HuH-7.5 (cell line): ENCODE measurements around the gene E2F1.
"Not testable (repeated sequence)": the region's sequence is repeated elsewhere in the genome, so short reads cannot be mapped to it uniquely, and the experiment has no call there.

Experiments
- DNase-seq: peaks from one replicate; pipeline ENCODE4 v3.0.0; 2011; ENCODE audit warnings: low spot score

Gene E2F1

DNA sequence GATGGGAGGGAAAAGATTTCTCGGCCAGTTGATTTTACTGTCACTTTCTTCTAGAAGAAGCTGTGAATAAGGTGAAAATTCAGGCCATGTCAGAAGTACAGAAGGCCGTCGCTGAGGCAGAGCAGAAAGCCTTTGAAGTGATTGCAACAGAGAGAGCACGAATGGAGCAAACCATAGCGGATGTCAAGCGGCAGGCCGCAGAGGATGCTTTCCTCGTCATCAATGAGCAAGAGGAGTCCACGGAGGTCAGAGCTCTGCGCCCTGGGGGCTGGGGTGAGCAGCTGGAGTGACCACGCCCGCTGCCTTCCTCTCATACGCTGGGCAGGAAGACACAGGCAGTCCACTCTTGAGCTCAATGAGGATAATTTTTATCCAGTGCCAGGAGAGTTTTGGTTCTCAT is 45.9 kb downstream of the E2F1 start:
- no peak for DNase-seq

DNA sequence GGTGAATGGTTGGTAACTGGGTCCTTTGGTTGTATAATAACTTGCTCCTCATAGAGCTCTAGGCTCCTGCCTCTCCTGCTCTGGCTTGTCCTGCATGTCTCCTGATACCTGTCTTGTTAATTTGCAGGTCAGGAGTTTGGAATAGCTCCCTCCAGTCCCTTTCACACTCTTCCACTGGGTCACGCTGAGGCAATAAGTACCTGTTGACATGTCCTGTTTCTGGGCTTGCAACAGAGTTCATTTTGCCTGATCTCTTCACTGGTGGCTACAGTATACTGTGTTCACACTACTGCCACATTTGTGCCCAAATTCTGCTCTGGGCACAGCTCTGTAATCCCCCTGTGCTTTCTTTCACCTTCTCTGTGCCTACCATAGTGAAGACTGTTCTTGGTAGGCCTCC is 49.4 kb downstream of the E2F1 start:
- no peak for DNase-seq

DNA sequence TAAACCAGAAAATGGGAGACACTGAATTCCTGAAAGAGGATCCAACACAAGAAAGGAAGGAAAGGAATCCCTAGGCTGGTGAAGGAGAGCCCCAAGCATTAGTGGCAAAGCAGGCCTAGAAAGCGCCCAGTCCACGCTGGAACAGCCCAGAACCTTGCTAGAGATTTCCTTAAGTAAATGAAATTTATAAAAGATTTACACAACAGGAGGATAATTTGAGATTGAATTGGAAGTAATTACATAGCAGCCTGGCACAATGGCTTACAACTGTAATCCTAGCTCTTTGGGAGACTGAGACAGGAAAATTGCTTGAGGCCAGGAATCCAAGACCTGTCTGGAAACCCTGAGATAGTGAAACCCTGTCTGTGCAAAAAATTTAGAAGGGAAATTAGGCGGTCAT is 50.8 kb downstream of the E2F1 start:
- DNase-seq: no peak

DNA sequence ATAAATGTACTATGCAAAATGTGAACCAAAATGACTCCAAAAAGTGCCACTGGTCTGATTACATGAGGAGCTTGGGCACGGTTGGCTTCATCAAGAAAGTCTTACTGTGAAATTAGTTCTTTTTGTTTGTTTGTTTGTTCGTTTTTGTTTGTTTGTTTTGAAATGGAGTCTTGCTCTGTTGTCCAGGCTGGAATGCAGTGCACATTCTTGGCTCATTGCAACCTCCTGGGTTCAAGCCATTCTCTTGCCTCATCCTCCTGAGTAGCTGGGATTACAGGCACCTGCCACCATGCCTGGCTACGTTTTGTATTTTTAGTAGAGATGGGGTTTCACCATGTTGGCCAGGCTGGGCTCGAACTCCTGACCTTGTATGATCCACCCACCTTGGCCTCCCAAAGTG is 54.3 kb downstream of the E2F1 start:
- not testable (repeated sequence) for DNase-seq

DNA sequence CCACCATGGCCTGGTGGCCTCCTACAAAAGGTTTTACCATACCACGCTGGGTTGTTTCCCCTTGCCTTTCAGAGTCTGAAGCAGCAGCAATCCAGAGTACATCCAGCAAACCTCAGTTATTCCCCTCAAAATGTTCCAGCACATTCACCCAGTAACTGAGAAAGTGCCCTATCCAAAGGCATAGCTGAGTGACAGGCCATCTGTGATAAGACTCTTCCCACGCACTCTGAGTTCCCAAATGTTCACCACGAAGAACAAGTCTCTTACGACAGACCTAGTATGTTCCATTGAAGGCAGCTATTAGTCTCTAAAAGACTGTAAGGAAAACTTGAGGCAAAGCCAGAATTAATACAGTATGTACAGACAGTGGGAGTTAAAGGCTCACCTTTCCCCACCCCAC is 55.7 kb downstream of the E2F1 start:
- no peak for DNase-seq

DNA sequence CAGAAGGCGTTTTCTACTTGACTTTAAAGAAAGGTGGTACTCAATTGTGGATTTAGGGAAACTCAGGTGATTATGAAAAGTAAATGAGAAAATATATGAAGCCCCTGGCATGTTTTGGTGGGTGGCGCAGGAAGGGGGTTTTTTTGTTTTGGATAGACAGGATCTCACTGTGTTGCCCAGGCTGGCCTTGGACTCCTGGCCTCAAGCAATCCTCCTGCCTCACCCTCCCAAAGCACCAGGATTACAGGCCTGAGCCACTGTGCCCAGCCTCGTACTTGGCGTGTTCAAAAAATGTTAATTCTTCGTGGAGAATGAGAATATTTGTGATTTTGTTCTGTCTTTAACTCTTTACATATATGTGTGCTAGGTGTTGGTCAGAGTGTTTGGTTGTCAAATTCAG is 56.2 kb downstream of the E2F1 start:
- DNase-seq: no peak

DNA sequence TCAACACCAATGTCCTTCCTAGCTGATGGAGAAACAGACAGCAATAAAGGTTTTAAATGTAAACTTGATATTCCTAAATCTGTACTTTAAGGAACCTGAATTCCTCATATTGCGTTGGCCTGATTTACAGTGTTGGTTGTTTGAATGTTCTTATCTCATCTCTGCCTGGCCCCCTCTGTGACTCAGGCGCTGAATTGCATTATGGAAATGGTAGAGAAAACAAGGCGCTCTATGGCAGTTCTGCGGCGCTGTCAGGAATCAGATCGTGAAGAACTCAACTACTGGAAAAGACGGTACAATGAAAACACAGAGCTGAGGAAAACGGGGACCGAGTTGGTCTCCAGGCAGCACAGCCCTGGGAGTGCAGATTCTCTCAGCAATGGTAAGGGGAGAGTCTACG is 56.7 kb downstream of the E2F1 start:
- DNase-seq: no peak

DNA sequence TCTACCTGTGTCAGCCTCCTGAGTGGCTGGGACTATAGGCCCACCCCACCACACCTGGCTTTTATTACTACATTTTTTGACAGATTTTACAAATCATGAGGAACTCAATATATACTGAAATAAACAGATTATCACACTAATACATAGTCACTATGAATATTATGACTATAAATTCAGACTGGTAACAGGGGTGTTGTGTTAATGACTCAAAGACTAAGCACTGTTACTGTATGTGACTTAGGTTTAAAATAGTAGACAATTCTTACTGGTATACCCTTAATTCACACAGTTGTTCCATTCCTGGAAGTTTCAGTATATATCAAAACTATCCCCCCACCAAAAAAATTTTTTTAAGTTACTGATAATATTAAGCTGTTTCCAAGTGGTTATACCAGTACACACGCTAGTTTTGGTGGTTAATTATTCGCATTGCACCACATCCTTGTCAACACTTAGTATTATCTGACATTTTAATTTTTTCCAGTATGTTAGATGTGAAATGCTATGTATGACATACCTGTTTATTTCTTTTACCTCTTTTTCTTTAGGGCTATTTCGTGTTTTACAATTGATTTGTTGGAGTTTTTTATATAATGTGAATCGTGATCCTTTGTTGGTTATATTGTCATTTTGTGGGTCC is 58.5 kb downstream of the E2F1 start:
- DNase-seq: no peak

DNA sequence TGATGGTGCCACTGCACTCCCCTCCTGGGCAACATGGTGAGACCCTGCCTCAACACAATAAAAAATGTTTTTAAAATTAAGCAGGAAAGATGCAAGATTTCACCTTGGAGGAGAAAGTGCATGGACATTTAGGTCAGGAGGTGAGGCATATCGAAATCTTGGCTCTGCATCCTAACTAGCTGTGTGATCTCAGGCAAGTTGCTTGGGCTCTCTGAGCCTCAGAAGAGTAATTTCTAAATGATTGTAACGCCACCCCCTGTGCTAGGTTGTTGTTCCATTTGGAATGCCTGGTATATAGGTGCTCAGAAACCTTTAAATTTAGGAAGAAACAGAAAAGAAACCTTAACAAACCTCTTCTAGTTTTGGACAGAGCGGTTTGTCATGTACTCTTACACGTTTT is 60.0 kb downstream of the E2F1 start:
- no peak for DNase-seq
